NCI-H2029 treated with DMSO at 0.1 percent for 48 hours (cell line): ENCODE data around the gene CCDC12.

Experiments used
- DNase-seq: peaks from one replicate; lab custom pipeline; 2025; lab: John Stamatoyannopoulos, UW

CCDC12 gene

DNA sequence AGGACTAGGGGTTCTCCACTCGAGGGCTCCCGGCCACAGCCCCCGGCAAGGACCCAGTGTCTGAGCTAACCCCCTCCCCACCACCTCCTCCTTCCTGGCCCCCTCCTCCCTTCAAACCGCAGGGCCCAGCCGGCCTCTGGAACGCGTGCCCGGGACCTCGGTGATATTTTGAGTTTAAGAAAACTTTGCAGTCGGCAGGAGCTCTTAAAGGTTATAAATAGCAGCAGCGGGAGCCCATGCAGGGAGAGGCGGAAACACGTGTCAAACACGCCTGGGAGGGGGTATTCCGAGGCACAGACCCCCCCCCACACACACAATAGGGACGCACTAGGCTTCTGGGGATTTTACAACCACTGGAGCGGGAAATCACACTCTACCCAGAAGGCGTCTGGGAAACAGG lies 102.1 kb downstream of the CCDC12 start:
- DNase-seq: no peak

DNA sequence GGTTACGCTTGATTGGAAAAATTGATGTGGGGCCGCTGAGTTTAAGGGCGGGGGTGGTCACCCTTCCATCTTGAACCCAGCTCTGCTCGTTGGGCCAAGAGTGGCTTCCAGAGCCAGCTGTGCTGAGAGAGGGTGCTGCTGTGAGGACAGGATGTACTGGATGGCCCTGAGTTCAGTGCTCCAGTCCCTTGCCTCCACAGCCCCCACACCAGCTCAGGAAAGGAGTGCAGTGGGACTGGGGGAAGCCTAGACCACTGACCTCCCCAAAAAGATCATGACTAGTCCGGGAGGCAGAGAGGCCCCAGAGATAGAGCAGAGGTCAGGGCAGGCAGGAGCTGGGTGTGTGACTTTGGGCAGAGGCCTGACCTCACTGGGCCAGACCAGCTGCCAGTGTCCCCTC lies 103.0 kb downstream of the CCDC12 start:
- DNase-seq: no peak
